ENCODE measurements around the gene RNF152.

- TF ChIP-seq POLR2A (IDR thresholded peaks at IDR 0.05) (no peak), CTCF (IDR thresholded peaks at IDR 0.05) (no peak)
Observed at GRCh38 chr18:61888622-61889021, 4.2 kb downstream of the RNF152 start.

All from adrenal gland (tissue), 5 donors.